Measurements from ENCODE around the gene BRDT. TPM values are rescaled to one million over a fixed set of nuclear protein-coding genes. Genes with fewer than 3 reads are reported as not detected.

The BRDT gene
- total RNA-seq, 1 experiment from 2014 or later = not detected

DNA sequence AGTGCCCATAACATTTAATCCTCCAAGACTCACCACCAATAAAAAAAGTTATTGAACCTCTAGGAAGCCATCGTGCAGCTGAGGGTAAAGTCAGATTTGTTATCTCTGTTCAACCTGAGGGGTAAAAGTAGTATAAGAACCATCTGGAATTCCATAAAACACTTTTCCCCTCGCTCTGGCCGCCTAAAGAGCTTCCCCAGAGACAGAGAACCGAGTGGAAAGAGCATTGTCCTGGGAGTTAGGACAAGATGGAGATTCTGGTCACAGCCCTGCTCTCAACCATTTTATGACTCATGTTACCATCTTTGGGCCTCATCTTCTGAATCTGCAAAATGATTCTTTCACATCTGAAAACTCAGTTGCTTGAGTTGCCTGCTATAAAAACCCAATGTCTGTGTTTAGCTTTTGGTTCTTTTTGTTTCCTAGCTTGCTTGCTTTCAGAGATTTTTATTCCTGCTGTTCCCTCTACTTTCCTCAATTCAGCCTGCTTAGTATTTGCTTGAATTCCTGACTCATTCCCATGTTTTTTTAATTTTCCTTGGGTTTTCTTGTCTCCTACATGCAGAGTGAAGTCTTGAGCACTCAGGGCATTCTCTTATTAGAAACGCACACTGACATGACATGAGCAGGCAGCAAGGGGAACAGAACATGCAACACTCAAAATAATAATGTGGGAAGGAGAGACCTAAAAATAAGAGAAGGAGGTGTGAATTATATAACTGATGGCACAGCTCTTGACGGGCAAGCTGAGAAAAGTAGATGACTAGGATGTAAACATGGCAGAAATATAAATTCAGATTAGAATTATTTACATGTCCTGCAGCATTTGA is 82.3 kb downstream of the BRDT start:
- Histone ChIP-seq H2AFZ (ENCODE audit: low read length) (peak overlapping the region; percentile 94), H4K20me1 (ENCODE audit: low read length) (no peaks in the 10 kb centered on the region), H3K4me3 (ENCODE audit: low read length) (peak overlapping the region; percentile 99; the same call in 1 of the 2 replicates), H3K27ac (ENCODE audit: low read length) (no peak overlapping the region), H3K9ac (ENCODE audit: low read length) (no peak overlapping the region), H3K9me2 (replicated peaks; ENCODE audit: low read length) (no peaks in the 10 kb centered on the region), H3K4me2 (ENCODE audit: low read length) (peak overlapping the region; percentile 93), H3K9me3 (ENCODE audit: low read length) (no peaks in the 10 kb centered on the region), H3K36me3 (ENCODE audit: low read depth, low read length) (no peaks in the 10 kb centered on the region), H3K79me2 (ENCODE audit: low read length) (no peaks in the 10 kb centered on the region), H3F3A (ENCODE audit: low read length, unreplicated experiment) (no peaks in the 10 kb centered on the region), H3K27me3 (ENCODE audit: low read length) (no peaks in the 10 kb centered on the region), H3K4me1 (ENCODE audit: insufficient read depth, low read length) (peaks cover 23% of the 10 kb centered on the region)
- DNase-seq (no peak), ATAC-seq (no peak)
- BruUV-seq (replicated peaks) = no TSS peak
- intact Hi-C loops (cut with micrococcal nuclease) = loop anchor here (5.0 kb wide), 1 partner anchor 51 kb away; the partner anchor contains the start of gene BTBD8
- CTCF ChIA-PET = interaction anchor here (0.6 kb wide), 1 partner anchor 541 kb away, joined by 3 read pairs; no protein-coding TSS in a partner anchor
- POLR2A ChIA-PET (ENCODE audit: unreplicated experiment) = no interaction called here
- TF ChIP-seq, protein P1, sequence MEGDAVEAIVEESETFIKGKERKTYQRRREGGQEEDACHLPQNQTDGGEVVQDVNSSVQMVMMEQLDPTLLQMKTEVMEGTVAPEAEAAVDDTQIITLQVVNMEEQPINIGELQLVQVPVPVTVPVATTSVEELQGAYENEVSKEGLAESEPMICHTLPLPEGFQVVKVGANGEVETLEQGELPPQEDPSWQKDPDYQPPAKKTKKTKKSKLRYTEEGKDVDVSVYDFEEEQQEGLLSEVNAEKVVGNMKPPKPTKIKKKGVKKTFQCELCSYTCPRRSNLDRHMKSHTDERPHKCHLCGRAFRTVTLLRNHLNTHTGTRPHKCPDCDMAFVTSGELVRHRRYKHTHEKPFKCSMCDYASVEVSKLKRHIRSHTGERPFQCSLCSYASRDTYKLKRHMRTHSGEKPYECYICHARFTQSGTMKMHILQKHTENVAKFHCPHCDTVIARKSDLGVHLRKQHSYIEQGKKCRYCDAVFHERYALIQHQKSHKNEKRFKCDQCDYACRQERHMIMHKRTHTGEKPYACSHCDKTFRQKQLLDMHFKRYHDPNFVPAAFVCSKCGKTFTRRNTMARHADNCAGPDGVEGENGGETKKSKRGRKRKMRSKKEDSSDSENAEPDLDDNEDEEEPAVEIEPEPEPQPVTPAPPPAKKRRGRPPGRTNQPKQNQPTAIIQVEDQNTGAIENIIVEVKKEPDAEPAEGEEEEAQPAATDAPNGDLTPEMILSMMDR (conservative IDR thresholded peaks at IDR 0.05; ENCODE audit: low read depth, low read length) = no peak
- TF ChIP-seq EZH2 (IDR thresholded peaks at IDR 0.05; ENCODE audit: low read length, unreplicated experiment) = no peak
- no peak for TF ChIP-seq EZH2phosphoT487 (IDR thresholded peaks at IDR 0.05; ENCODE audit: borderline replicate concordance, low read length)

DNA sequence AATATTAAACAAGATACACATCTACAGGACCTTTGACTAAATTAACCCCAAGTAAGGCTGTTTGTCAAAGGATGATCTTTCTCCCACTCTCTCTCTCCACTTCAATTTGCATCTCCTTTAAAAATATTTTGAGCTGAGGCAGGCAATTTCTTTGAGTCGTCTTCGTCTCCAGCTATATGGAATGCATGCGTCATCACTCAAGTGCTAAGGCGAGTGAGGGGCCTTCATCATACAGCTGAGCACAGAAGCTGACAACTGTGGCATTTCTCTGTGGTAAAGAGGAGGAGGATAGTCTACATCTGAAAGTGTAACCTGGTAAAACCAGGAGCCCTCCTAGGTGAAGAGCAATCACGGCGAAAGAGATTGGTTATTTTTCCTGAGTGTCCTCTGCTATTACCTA is 88.2 kb downstream of the BRDT start:
- ChIA-PET POLR2A (ENCODE audit: unreplicated experiment) (no interaction called here), CTCF (no interaction called here)
- Histone ChIP-seq H3K4me2 (ENCODE audit: low read length) (no peak overlapping the region), H3K9me3 (ENCODE audit: low read length) (no peaks in the 10 kb centered on the region), H2AFZ (ENCODE audit: low read length) (no peak overlapping the region), H3K79me2 (ENCODE audit: low read length) (no peaks in the 10 kb centered on the region), H3K4me3 (ENCODE audit: low read length) (no peak overlapping the region), H3K27ac (ENCODE audit: low read length) (no peak overlapping the region), H4K20me1 (ENCODE audit: low read length) (no peaks in the 10 kb centered on the region), H3K4me1 (ENCODE audit: insufficient read depth, low read length) (no peaks in the 10 kb centered on the region), H3K36me3 (ENCODE audit: low read depth, low read length) (no peaks in the 10 kb centered on the region), H3K9me2 (replicated peaks; ENCODE audit: low read length) (no peaks in the 10 kb centered on the region), H3K27me3 (ENCODE audit: low read length) (no peaks in the 10 kb centered on the region), H3F3A (ENCODE audit: low read length, unreplicated experiment) (no peaks in the 10 kb centered on the region), H3K9ac (ENCODE audit: low read length) (no peak overlapping the region)
- intact Hi-C loops (cut with micrococcal nuclease) = no loop called here
- no TSS peak for BruUV-seq (replicated peaks)
- ATAC-seq (no peak), DNase-seq (no peak)
- TF ChIP-seq EZH2phosphoT487 (IDR thresholded peaks at IDR 0.05; ENCODE audit: borderline replicate concordance, low read length) (no peak), EZH2 (IDR thresholded peaks at IDR 0.05; ENCODE audit: low read length, unreplicated experiment) (no peak)
- TF ChIP-seq, protein P1 (conservative IDR thresholded peaks at IDR 0.05; ENCODE audit: low read depth, low read length) = no peak

DNA sequence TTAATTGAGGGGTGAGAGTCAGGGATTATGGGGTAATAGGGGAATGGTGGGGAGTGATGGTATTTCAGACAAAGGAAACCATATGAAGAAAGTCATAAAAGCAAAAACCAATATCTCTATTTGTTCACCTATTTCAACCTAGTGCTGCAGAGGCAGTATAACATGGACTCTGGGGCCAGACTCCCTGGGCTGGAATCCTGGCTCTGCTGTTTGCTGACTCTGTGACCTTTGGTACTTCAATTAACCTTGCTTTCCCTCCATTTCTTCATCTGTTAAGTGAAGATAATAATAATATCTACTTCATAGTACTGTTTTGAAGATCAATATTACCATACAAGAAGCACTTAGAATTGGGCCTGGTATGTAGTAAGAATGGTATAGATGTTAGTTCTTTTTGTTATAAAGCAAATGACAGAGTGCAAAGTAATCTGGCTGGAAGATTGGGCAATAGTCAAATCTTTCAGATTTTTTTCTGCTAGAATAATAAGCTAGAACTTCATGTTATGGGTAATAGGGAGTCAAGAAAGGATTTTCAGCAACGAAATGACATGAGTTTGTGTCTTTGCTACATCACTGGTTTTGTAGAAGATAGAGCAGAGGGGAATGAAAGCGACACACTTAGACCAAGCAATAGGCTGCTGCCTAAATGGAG is 89.6 kb downstream of the BRDT start:
- H3K9ac ChIP-seq (ENCODE audit: low read length) = no peak overlapping the region
- intact Hi-C loops (cut with micrococcal nuclease) = no loop called here
- H3K4me3 ChIP-seq (ENCODE audit: low read length) = no peak overlapping the region
- ChIA-PET CTCF (no interaction called here), POLR2A (ENCODE audit: unreplicated experiment) (no interaction called here)
- no peaks in the 10 kb centered on the region for H3F3A ChIP-seq (ENCODE audit: low read length, unreplicated experiment)
- no peaks in the 10 kb centered on the region for H3K9me3 ChIP-seq (ENCODE audit: low read length)
- no peaks in the 10 kb centered on the region for H3K79me2 ChIP-seq (ENCODE audit: low read length)
- H3K9me2 ChIP-seq (replicated peaks; ENCODE audit: low read length) = no peaks in the 10 kb centered on the region
- no peak overlapping the region for H2AFZ ChIP-seq (ENCODE audit: low read length)
- H3K4me1 ChIP-seq (ENCODE audit: insufficient read depth, low read length) = no peaks in the 10 kb centered on the region
- TF ChIP-seq EZH2 (IDR thresholded peaks at IDR 0.05; ENCODE audit: low read length, unreplicated experiment) (no peak), EZH2phosphoT487 (IDR thresholded peaks at IDR 0.05; ENCODE audit: borderline replicate concordance, low read length) (no peak)
- TF ChIP-seq, protein P1 (conservative IDR thresholded peaks at IDR 0.05; ENCODE audit: low read depth, low read length) = no peak
- H3K27ac ChIP-seq (ENCODE audit: low read length) = no peak overlapping the region
- no peaks in the 10 kb centered on the region for H4K20me1 ChIP-seq (ENCODE audit: low read length)
- H3K27me3 ChIP-seq (ENCODE audit: low read length) = no peaks in the 10 kb centered on the region
- DNase-seq (no peak), ATAC-seq (no peak)
- no peaks in the 10 kb centered on the region for H3K36me3 ChIP-seq (ENCODE audit: low read depth, low read length)
- H3K4me2 ChIP-seq (ENCODE audit: low read length) = no peak overlapping the region
- no TSS peak for BruUV-seq (replicated peaks)
